Ovary (tissue), 9 donors: Measurements from ENCODE around the gene RNASE12. TPM values are rescaled to one million over a fixed set of nuclear protein-coding genes. Genes with fewer than 3 reads are reported as not detected.
"Not testable (repeated sequence)": the region's sequence is repeated elsewhere in the genome, so short reads cannot be mapped to it uniquely, and the experiment has no call there.

Experiments
- DNase-seq, 5 donors: peaks; one replicate each; pipeline ENCODE4 v3.0.0-alpha.2; 2019 to 2020
- H3K27ac ChIP-seq, 2 donors: fragments of 200-600 bp; one replicate each; pipeline versions ENCODE4 v1.5.1 to v1.8.0; 2019 to 2022
- H3K27me3 ChIP-seq: fragments of 200-600 bp; one replicate; pipeline ENCODE4 v1.8.0; 2022
- H3K36me3 ChIP-seq: fragments of 200-600 bp; sonication (generic); one replicate; pipeline ENCODE4 v1.5.1; 2019
- H3K4me1 ChIP-seq: one replicate; pipeline ENCODE4 v1.8.1; 2013; ENCODE audit warnings: mild to moderate bottlenecking, moderate library complexity; ENCODE audit not compliant: insufficient read depth
- H3K4me3 ChIP-seq: fragments of 200-600 bp; sonication (generic); one replicate; pipeline ENCODE4 v1.5.1; 2017
- H3K9me3 ChIP-seq, 2 donors: fragments of 200-600 bp in 1 of 2; sonication (generic) in 1 of 2; one replicate each; pipeline versions ENCODE4 v1.5.1 to v1.8.1; 2013 to 2019; ENCODE audit warnings: mild to moderate bottlenecking in 1 of 2, moderate library complexity in 1 of 2
- EP300 ChIP-seq: sonication (generic); formaldehyde crosslinking; IDR thresholded peaks from one replicate; pipeline ENCODE4 v1.6.1; 2017; ENCODE audit warnings: antibody characterized with exemption
- POLR2A ChIP-seq: fragments of 450-650 bp; IDR thresholded peaks from one replicate; pipeline ENCODE4 v1.6.1; 2017; ENCODE audit warnings: antibody characterized with exemption, mild to moderate bottlenecking, moderate library complexity
- whole genome bisulfite sequencing, 3 donors: extraction: QIAGEN DNeasy Blood & Tissue Kit in 1 of 3; methylation state at CpG; one replicate each; pipeline versions ENCODE4 v1.1.5 to v1.1.7; 2013 to 2017; 5-methylcytosine and 5-hydroxymethylcytosine counted together
- intact Hi-C, 4 donors: fragments of 100-400 bp; cut with DNase I; formaldehyde crosslinking; loops; one replicate each; pipeline versions ENCODE4 v1.11.0 to v1.15.1; 2022 to 2023
- polyA plus RNA-seq, 2 donors: library from polyadenylated mRNA; stranded (reverse); fragments of 200-250 nt in 1 of 2; fragments of 350-450 nt in 1 of 2; fragmentation: Illumina TruSeq in 1 of 2; extraction: RNeasy Lipid Tissue Mini Kit (QIAGEN cat#74804) in 1 of 2; gene quantifications; one replicate each; pipeline ENCODE4 v1.2.3, GENCODE V29; 2013 to 2014
- total RNA-seq, 7 donors: library from RNA; depleted of rRNA in 2 of 7; stranded (reverse); fragments of >200 nt in 2 of 7; fragmentation: NEBNext Ultra II Directional in 3 of 7; extraction: Animal tissue kit (Norgen Biotek cat#: 25700) in 3 of 7; gene quantifications; one replicate each; pipeline versions ENCODE4 v1.1.0 to v1.2.4, GENCODE V29; 2016 to 2023
- TF ChIP-seq, protein P1 (sequence below), 3 donors: fragments of 450-650 bp in 2 of 3; fragments of 200-600 bp in 1 of 3; IDR thresholded peaks; one replicate each; pipeline versions ENCODE4 v1.5.1 to v1.8.0; 2016 to 2022; ENCODE audit warnings: antibody characterized with exemption in 3 of 3, mild to moderate bottlenecking in 1 of 3
- donor health status: DM: no; HTN: no; CAD: no; lungs with moderate emphysema.
- donor health status: DM: no; HTN: no; CAD: no.
- donor health status: Bipolar disorder and iron deficiency.
- donor health status: DM: yes; HTN: yes; CAD: no.
- donor health status: DM: no; HTN: no; CAD: no.
- donor health status: DM: yes; HTN: yes; CAD: no.

The RNASE12 gene
- total and polyA plus RNA-seq, 9 donors: not detected

DNA sequence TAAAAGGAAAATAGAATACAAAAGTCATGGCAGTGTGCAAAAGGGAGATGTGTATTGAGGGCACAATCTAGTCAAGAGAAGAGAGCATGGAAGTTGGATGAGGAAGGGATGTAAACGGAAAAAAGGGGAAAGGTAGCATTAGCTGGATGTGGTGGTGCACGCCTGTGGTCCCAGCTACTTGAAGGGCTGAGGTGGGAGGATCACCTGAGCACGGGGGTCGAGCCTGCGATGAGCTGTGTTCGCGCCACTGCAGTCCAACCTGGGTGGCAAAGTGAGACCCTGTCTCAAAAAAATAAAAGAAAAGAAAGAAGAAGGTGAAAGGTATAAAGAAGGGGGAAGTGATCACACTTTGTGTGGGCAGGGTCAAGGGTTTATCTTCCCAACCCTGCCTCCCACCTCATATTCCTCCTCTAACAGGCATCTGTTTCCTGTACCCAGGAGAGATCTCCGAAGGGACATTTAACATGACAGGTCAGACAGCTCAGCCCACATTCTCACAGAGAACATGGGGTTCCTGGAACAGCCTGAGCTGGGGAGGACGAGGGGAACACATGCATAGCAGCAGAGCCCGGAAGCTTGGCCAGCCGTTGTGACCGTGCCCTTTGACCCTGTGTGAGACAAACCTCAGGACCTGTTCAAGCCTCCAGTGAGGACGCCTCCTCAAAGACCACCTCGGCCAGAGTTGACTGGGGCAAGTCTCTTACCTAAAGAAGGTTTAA lies 12.2 kb downstream of the RNASE12 start:
- no peak for DNase-seq
- Histone ChIP-seq H3K4me1 (no peaks in the 10 kb centered on the region), H3K9me3 (no peaks in the 10 kb centered on the region), H3K36me3 (no peaks in the 10 kb centered on the region), H3K27me3 (no peaks in the 10 kb centered on the region), H3K27ac (no peak overlapping the region), H3K4me3 (no peak overlapping the region)
- intact Hi-C loops: no loop called here
- 65 to 67% (median 65%) methylated on average over 14 of the region's 14 CpGs for WGBS, 3 donors
- TF ChIP-seq EP300: no peak

GRCh38 chr14:20578325-20578724 lies 12.9 kb downstream of the RNASE12 start:
- Histone ChIP-seq H3K27me3 (no peaks in the 10 kb centered on the region), H3K36me3 (no peaks in the 10 kb centered on the region), H3K4me1 (no peaks in the 10 kb centered on the region), H3K9me3 (no peaks in the 10 kb centered on the region), H3K4me3 (no peak overlapping the region), H3K27ac (no peak overlapping the region)
- 59 to 69% (median 64%) methylated on average over 3 of the region's 3 CpGs for WGBS, 3 donors
- no peak for TF ChIP-seq EP300
- intact Hi-C loops: no loop called here
- DNase-seq: no peak

GRCh38 chr14:20572382-20572990 lies 18.7 kb downstream of the RNASE12 start:
- H3K27me3 ChIP-seq, H3K9me3 ChIP-seq, H3K27ac ChIP-seq, intact Hi-C loops, H3K4me3 ChIP-seq, H3K4me1 ChIP-seq, DNase-seq, H3K36me3 ChIP-seq: not testable (repeated sequence)
- WGBS, 3 donors: 64 to 70% (median 64%) methylated on average over 4 of the region's 4 CpGs

DNA sequence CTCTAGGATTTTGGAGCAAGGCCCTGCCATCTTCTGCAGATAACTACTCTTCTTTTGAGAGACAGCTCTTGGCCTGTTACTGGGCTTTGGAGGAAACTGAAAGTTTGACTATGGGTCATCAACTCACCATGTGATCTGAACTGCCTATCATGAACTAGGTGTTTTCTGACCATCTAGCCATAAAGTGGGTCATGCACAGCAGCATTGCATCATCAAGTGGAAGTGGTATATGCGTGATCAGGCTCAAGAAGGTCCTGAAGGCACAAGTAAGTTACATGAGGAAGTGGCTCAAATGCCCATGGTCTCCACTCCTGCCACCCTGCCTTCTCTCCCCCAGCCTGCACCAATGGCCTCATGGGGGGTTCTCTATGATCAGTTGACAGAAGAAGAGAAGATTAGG lies 20.5 kb downstream of the RNASE12 start:
- intact Hi-C loops, H3K27ac ChIP-seq, H3K4me3 ChIP-seq, H3K4me1 ChIP-seq, H3K36me3 ChIP-seq, H3K27me3 ChIP-seq, DNase-seq, H3K9me3 ChIP-seq: not testable (repeated sequence)
- WGBS, 3 donors: 47 to 87% (median 80%) methylated on average over 1 of the region's 1 CpG

- intact Hi-C loops: not testable (repeated sequence)
- 84 to 92% (median 89%) methylated on average over 2 of the region's 2 CpGs for WGBS, 3 donors
These were observed 21.3 kb downstream of the RNASE12 start for GRCh38 chr14:20569865-20570264.

DNA sequence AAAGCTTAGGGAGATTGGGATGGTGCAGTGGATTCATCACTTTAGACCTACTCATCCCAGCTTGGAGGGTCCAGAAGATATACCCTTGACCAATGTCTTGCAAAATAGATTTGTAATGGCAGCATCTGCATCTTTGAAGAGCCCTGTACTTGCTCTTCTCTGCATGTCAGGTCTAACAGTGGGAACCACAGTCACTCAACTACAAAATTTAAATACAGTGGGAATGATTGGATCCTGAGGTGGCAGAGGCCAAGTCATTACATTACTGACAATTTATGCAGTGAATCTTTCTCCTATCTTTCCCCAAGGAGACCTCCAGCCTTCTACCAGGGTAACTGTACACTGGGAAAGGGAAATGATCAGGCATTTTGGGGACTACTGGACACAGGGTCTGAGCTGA lies 22.1 kb downstream of the RNASE12 start:
- no peaks in the 10 kb centered on the region for H3K36me3 ChIP-seq
- H3K27me3 ChIP-seq: no peaks in the 10 kb centered on the region
- H3K4me1 ChIP-seq: no peaks in the 10 kb centered on the region
- intact Hi-C loops: no loop called here
- H3K9me3 ChIP-seq: peaks cover 0 to 3% of the 10 kb centered on the region in 2 donors
- no peak overlapping the region for H3K4me3 ChIP-seq
- no peak overlapping the region for H3K27ac ChIP-seq
- TF ChIP-seq POLR2A: no peak
- TF ChIP-seq, protein P1, sequence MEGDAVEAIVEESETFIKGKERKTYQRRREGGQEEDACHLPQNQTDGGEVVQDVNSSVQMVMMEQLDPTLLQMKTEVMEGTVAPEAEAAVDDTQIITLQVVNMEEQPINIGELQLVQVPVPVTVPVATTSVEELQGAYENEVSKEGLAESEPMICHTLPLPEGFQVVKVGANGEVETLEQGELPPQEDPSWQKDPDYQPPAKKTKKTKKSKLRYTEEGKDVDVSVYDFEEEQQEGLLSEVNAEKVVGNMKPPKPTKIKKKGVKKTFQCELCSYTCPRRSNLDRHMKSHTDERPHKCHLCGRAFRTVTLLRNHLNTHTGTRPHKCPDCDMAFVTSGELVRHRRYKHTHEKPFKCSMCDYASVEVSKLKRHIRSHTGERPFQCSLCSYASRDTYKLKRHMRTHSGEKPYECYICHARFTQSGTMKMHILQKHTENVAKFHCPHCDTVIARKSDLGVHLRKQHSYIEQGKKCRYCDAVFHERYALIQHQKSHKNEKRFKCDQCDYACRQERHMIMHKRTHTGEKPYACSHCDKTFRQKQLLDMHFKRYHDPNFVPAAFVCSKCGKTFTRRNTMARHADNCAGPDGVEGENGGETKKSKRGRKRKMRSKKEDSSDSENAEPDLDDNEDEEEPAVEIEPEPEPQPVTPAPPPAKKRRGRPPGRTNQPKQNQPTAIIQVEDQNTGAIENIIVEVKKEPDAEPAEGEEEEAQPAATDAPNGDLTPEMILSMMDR (IDR thresholded peaks at IDR 0.05): no peak
- TF ChIP-seq EP300: no peak
- no peak for DNase-seq

More at GRCh38 chr14:20569865-20570264, 21.3 kb downstream of the RNASE12 start:
- not testable (repeated sequence) for H3K36me3 ChIP-seq, DNase-seq, H3K27ac ChIP-seq, H3K4me1 ChIP-seq, H3K9me3 ChIP-seq, H3K27me3 ChIP-seq, H3K4me3 ChIP-seq

DNA sequence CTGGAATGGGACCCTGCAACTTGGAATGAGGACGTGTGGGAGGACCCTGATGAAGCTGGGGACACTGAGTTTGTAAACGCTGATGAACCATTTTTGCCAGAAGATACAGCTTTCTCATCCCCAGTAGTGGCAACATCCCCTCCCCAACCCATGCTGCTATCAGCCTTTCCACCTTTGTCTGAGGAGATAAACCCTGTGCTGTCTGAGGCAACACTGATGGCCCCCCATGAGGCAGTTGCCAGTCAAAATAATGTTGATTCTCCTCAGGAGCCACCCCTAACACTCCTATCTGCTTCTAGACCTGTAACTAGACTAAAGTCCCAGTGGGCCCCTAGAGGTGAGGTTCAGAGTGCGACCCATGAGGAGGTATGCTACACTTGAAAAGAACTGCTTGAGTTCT lies 22.8 kb downstream of the RNASE12 start:
- intact Hi-C loops: no loop called here
- Histone ChIP-seq H3K9me3 (peaks cover 0 to 3% of the 10 kb centered on the region in 2 donors), H3K27me3 (no peaks in the 10 kb centered on the region), H3K4me1 (no peaks in the 10 kb centered on the region), H3K36me3 (no peaks in the 10 kb centered on the region), H3K27ac (no peak overlapping the region), H3K4me3 (no peak overlapping the region)
- WGBS, 3 donors: 72 to 79% (median 77%) methylated on average over 3 of the region's 3 CpGs
- no peak for DNase-seq
- TF ChIP-seq EP300 (no peak), POLR2A (no peak)
- TF ChIP-seq, protein P1 (IDR thresholded peaks at IDR 0.05): no peak

- H3K27ac ChIP-seq, H3K36me3 ChIP-seq, H3K4me1 ChIP-seq, H3K9me3 ChIP-seq, H3K27me3 ChIP-seq, H3K4me3 ChIP-seq, intact Hi-C loops, DNase-seq: not testable (repeated sequence)
- WGBS, 3 donors: 64 to 86% (median 75%) methylated on average over 1 of the region's 1 CpG
These were observed 24.0 kb downstream of the RNASE12 start for GRCh38 chr14:20567199-20567598.
